Suprapubic skin (tissue), 4 donors: ENCODE results near the gene LUC7L2.

Source experiments
- CTCF ChIP-seq, 2 donors: fragments of 200-600 bp in 1 of 2; fragments of 450-650 bp in 1 of 2; sonication (generic) in 1 of 2; IDR thresholded peaks; one replicate each; pipeline ENCODE4 v1.5.1; 2016 to 2019; ENCODE audit warnings: antibody characterized with exemption in 2 of 2, mild to moderate bottlenecking in 1 of 2, moderate library complexity in 1 of 2
- EP300 ChIP-seq: sonication (generic); formaldehyde crosslinking; IDR thresholded peaks from one replicate; pipeline ENCODE4 v1.6.1; 2017; ENCODE audit warnings: antibody characterized with exemption
- POLR2A ChIP-seq, 2 donors: fragments of 450-650 bp; IDR thresholded peaks; one replicate each; pipeline ENCODE4 v1.6.1; 2017; ENCODE audit warnings: antibody characterized with exemption in 2 of 2, mild to moderate bottlenecking in 2 of 2, moderate library complexity in 2 of 2
- POLR2AphosphoS5 ChIP-seq, 3 donors: sonication (generic); formaldehyde crosslinking; IDR thresholded peaks; one replicate each; pipeline ENCODE4 v1.6.1; 2017; ENCODE audit warnings: antibody characterized with exemption in 3 of 3

DNA sequence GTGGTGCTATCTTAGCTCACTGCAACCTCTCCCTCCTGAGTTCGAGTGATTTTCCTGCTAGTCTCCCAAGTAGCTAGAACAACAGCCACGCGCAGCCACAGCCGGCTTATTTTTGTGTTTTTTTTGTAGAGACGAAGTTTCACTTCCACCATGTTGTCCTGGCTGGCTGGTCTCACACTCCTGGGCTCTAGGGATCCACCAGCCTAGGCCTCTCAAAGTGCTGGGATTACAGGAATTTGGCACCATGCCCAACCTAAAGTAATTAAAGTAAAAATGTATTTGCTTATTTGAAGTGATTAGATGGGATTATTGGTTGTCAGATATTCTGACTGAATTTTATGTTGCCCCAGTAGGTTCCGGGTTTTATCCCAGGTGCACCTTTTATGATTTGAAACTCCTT is 22.7 kb downstream of the LUC7L2 start:
- TF ChIP-seq POLR2AphosphoS5 (IDR thresholded peaks at IDR 0.05) = no peak
- no peak for TF ChIP-seq CTCF (IDR thresholded peaks at IDR 0.05)
- TF ChIP-seq POLR2A (IDR thresholded peaks at IDR 0.05) = no peak
- TF ChIP-seq EP300 = no peak
